Parathyroid adenoma (tissue), 2 donors: ENCODE results near the gene CFAP20DC.

ENCODE experiments used
- H2AFZ ChIP-seq: fragments of 300-600 bp; sonication (generic); one replicate; pipeline ENCODE4 v1.7.0; 2017; ENCODE audit warnings: antibody characterized with exemption, mild to moderate bottlenecking
- H3K27ac ChIP-seq: fragments of 300-600 bp; sonication (generic); one replicate; pipeline ENCODE4 v1.7.0; 2017
- H3K27me3 ChIP-seq: fragments of 300-600 bp; sonication (generic); one replicate; pipeline ENCODE4 v1.7.0; 2017; ENCODE audit warnings: low read length; ENCODE audit not compliant: control insufficient read depth, insufficient read depth
- H3K36me3 ChIP-seq: fragments of 300-600 bp; sonication (generic); one replicate; pipeline ENCODE4 v1.7.0; 2017; ENCODE audit warnings: low read length; ENCODE audit not compliant: control insufficient read depth, insufficient read depth
- H3K4me1 ChIP-seq: fragments of 300-600 bp; sonication (generic); one replicate; pipeline ENCODE4 v1.7.0; 2017; ENCODE audit warnings: control low read depth
- H3K4me2 ChIP-seq: fragments of 300-600 bp; sonication (generic); one replicate; pipeline ENCODE4 v1.7.0; 2017; ENCODE audit warnings: low read length
- H3K4me3 ChIP-seq: fragments of 300-600 bp; sonication (generic); one replicate; pipeline ENCODE4 v1.7.0; 2017; ENCODE audit warnings: low read depth, low read length
- H3K79me2 ChIP-seq: fragments of 300-600 bp; sonication (generic); one replicate; pipeline ENCODE4 v1.7.0; 2017; ENCODE audit warnings: control low read depth
- H3K9ac ChIP-seq: fragments of 300-600 bp; sonication (generic); one replicate; pipeline ENCODE4 v1.7.0; 2017; ENCODE audit warnings: mild to moderate bottlenecking
- H3K9me3 ChIP-seq: fragments of 300-600 bp; sonication (generic); one replicate; pipeline ENCODE4 v1.7.0; 2017; ENCODE audit warnings: low read length; ENCODE audit not compliant: control insufficient read depth
- TF ChIP-seq, protein P1 (sequence below): fragments of 300-600 bp; sonication (generic); IDR thresholded peaks from one replicate; pipeline ENCODE4 v1.7.0; 2017; ENCODE audit warnings: antibody characterized with exemption, mild to moderate bottlenecking
- donor health status: primary hyperparathyroidism.

Gene CFAP20DC

DNA sequence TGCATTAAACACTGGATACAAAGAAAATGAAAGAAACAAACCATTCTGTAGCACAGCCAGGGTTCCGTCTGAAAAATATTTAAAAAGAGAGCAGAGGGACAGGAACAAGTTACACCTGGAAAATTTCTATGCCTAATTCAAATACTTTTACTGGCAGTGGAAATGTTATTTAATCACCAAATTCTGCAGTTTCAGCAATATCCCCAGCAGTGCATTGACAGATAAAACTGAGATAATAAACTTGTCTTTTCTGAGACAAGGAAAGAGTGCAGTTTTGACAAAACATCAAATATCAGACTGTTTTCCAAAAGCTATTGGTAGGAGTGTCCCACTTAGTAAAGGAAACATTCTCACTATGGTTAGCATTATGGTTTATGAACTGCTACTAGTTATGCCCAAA lies 209.9 kb downstream of the CFAP20DC start:
- no peaks in the 10 kb centered on the region for H3K27me3 ChIP-seq
- H3K9me3 ChIP-seq = no peaks in the 10 kb centered on the region
- no peak overlapping the region for H3K27ac ChIP-seq
- TF ChIP-seq, protein P1, sequence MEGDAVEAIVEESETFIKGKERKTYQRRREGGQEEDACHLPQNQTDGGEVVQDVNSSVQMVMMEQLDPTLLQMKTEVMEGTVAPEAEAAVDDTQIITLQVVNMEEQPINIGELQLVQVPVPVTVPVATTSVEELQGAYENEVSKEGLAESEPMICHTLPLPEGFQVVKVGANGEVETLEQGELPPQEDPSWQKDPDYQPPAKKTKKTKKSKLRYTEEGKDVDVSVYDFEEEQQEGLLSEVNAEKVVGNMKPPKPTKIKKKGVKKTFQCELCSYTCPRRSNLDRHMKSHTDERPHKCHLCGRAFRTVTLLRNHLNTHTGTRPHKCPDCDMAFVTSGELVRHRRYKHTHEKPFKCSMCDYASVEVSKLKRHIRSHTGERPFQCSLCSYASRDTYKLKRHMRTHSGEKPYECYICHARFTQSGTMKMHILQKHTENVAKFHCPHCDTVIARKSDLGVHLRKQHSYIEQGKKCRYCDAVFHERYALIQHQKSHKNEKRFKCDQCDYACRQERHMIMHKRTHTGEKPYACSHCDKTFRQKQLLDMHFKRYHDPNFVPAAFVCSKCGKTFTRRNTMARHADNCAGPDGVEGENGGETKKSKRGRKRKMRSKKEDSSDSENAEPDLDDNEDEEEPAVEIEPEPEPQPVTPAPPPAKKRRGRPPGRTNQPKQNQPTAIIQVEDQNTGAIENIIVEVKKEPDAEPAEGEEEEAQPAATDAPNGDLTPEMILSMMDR = no peak
- peaks cover 13% of the 10 kb centered on the region for H3K4me1 ChIP-seq
- H3K36me3 ChIP-seq = no peaks in the 10 kb centered on the region
- no peak overlapping the region for H3K4me3 ChIP-seq
- no peaks in the 10 kb centered on the region for H3K79me2 ChIP-seq
- H3K4me2 ChIP-seq = no peak overlapping the region
- no peak overlapping the region for H3K9ac ChIP-seq
- no peak overlapping the region for H2AFZ ChIP-seq

DNA sequence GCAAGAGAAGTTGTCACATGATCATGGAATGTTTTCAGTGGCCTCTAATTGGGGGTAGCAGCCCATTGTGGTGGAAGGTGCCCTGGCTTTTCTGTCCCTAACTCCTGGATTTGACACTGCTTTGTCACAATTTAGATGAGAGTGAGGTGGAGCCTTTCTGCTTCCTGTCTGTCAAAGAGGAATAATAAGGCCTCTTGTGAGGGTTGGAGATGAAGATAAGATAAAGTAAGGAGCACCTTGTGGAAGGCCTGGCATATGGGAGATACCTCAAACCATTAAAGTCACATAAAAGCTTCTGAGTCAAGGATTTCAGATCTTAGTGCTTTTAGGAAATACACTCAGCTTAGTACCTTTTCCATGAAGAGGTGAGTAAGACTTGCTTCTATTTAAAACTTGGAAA lies 210.6 kb downstream of the CFAP20DC start:
- Histone ChIP-seq H3K27me3 (no peaks in the 10 kb centered on the region), H3K4me2 (no peak overlapping the region), H3K4me1 (peaks cover 13% of the 10 kb centered on the region), H3K36me3 (no peaks in the 10 kb centered on the region), H3K9me3 (no peaks in the 10 kb centered on the region), H3K9ac (no peak overlapping the region), H2AFZ (no peak overlapping the region), H3K4me3 (no peak overlapping the region), H3K27ac (no peak overlapping the region), H3K79me2 (no peaks in the 10 kb centered on the region)
- TF ChIP-seq, protein P1 = no peak

GRCh38 chr3:58837856-58838255 lies 212.0 kb downstream of the CFAP20DC start:
- H3K4me2 ChIP-seq = no peak overlapping the region

DNA sequence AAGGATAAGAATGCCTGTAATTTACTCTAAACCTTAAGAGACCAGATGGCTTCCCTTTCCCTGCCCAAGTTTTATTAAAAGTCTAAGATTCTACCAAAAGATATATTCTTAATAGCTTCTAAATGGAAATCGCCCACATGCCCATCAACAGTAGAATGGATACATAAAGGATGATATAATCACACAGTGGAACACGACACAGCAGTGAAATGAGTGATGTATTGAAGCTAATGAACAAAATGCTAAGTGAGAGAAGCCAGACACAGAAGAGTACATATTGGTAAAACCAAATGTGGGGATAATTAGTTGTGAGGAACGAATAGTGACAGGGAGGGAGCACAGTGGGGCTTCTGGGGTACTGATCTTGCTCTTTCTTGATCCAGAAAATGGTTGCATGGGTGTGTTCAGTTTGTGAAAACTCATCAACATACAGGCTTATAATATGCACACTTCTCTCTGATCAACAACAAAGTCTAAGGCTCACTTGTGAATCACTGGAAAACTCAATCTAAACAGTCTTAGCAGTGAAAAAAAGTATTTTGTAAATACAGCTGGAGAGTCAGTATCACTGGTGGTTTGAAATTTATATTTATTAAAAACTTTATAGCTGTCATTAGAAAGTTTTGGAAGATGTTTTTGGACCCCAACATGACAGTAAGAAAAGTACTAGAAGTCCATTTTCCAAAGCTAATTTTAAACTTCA lies 212.5 kb downstream of the CFAP20DC start:
- Histone ChIP-seq H3K27ac (no peak overlapping the region), H2AFZ (no peak overlapping the region), H3K79me2 (no peaks in the 10 kb centered on the region), H3K9me3 (no peaks in the 10 kb centered on the region), H3K4me1 (peaks cover 13% of the 10 kb centered on the region), H3K4me2 (no peak overlapping the region), H3K9ac (no peak overlapping the region), H3K27me3 (no peaks in the 10 kb centered on the region), H3K36me3 (no peaks in the 10 kb centered on the region), H3K4me3 (no peak overlapping the region)
- TF ChIP-seq, protein P1 = no peak

More at GRCh38 chr3:58837856-58838255, 212.0 kb downstream of the CFAP20DC start:
- H3K9me3 ChIP-seq = no peaks in the 10 kb centered on the region
- TF ChIP-seq, protein P1 = no peak
- no peak overlapping the region for H3K27ac ChIP-seq
- no peaks in the 10 kb centered on the region for H3K27me3 ChIP-seq
- no peaks in the 10 kb centered on the region for H3K79me2 ChIP-seq
- no peak overlapping the region for H2AFZ ChIP-seq
- H3K9ac ChIP-seq = no peak overlapping the region
- peaks cover 13% of the 10 kb centered on the region for H3K4me1 ChIP-seq
- no peak overlapping the region for H3K4me3 ChIP-seq
- no peaks in the 10 kb centered on the region for H3K36me3 ChIP-seq

GRCh38 chr3:58835086-58835485 lies 214.7 kb downstream of the CFAP20DC start:
- TF ChIP-seq, protein P1 = no peak
- H3K27me3 ChIP-seq = no peaks in the 10 kb centered on the region

More at GRCh38 chr3:58835086-58835485, 214.7 kb downstream of the CFAP20DC start:
- no peak overlapping the region for H3K4me3 ChIP-seq
- H3K9me3 ChIP-seq = no peaks in the 10 kb centered on the region
- H2AFZ ChIP-seq = no peak overlapping the region
- no peaks in the 10 kb centered on the region for H3K79me2 ChIP-seq
- no peak overlapping the region for H3K4me2 ChIP-seq
- H3K9ac ChIP-seq = no peak overlapping the region
- H3K36me3 ChIP-seq = no peaks in the 10 kb centered on the region
- H3K27ac ChIP-seq = no peak overlapping the region
- H3K4me1 ChIP-seq = peaks cover 11% of the 10 kb centered on the region
